Duodenal mucosa (tissue), 2 donors: ENCODE measurements around the gene PRPF18.

ENCODE experiments used
- H3K27ac ChIP-seq: one replicate; pipeline ENCODE4 v1.7.0; 2013; ENCODE audit warnings: low read depth, low read length
- H3K27me3 ChIP-seq, 2 donors: one replicate each; pipeline ENCODE4 v1.7.0; 2013; ENCODE audit warnings: low read length in 2 of 2, control low read depth in 1 of 2; ENCODE audit not compliant: insufficient read depth in 2 of 2, control insufficient read depth in 1 of 2
- H3K36me3 ChIP-seq, 2 donors: one replicate each; pipeline ENCODE4 v1.7.0; 2013; ENCODE audit warnings: low read length in 2 of 2, control low read depth in 1 of 2; ENCODE audit not compliant: insufficient read depth in 2 of 2, control insufficient read depth in 1 of 2
- H3K4me1 ChIP-seq, 2 donors: one replicate each; pipeline ENCODE4 v1.7.0; 2013; ENCODE audit warnings: low read length in 2 of 2, control low read depth in 1 of 2; ENCODE audit not compliant: insufficient read depth in 2 of 2, control insufficient read depth in 1 of 2
- H3K4me3 ChIP-seq, 2 donors: one replicate each; pipeline ENCODE4 v1.7.0; 2013; ENCODE audit warnings: low read length in 2 of 2, low read depth in 1 of 2
- H3K9ac ChIP-seq, 2 donors: one replicate each; pipeline ENCODE4 v1.7.0; 2013; ENCODE audit warnings: low read length in 2 of 2, low read depth in 1 of 2
- H3K9me3 ChIP-seq, 2 donors: one replicate each; pipeline ENCODE4 v1.7.0; 2013; ENCODE audit warnings: low read length in 2 of 2, control low read depth in 1 of 2; ENCODE audit not compliant: control insufficient read depth in 1 of 2

Gene PRPF18

DNA sequence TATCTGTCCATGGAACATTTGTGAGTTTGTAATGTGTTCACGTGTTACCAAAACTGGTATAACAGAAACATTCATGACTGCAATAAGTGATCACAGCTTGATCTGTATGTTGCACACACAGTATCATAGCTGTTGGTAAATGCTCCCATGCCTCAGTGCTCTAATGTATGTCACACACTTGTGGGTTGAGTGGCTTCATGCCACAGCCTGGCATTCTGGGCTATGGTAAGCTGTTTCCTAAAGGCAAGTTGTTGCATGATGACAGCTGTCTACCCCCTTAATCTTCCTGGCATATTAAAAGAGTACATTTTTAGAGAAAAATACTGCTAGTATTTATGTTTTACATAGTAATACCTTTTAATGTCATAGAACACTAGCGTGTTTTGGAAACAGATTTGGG lies 35.2 kb downstream of the PRPF18 start:
- no peak overlapping the region for H3K9ac ChIP-seq
- H3K4me3 ChIP-seq: no peak overlapping the region
- no peaks in the 10 kb centered on the region for H3K27me3 ChIP-seq
- peaks cover 12 to 42% of the 10 kb centered on the region in 2 donors for H3K36me3 ChIP-seq
- no peak overlapping the region for H3K27ac ChIP-seq
- H3K4me1 ChIP-seq: no peaks in the 10 kb centered on the region
- H3K9me3 ChIP-seq: no peaks in the 10 kb centered on the region

DNA sequence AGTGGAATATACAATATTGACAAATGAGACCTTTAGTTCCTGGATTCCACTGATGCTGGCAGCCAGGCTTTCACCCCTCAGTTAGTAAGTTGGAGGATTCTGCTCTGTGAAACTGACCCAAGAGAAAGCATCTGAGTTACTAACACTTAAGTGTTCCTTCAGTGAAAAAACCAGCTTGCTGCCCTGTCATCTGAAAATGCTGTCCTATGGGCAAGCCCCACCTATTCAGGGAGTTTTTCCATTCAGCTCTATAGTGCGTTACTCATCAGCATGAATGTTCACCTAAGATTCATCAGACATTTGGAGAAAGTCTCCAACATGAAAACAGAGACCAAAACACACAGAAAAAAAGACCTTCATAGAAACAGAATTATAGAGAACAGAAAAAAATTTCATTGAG lies 37.9 kb downstream of the PRPF18 start:
- Histone ChIP-seq H3K27me3 (no peaks in the 10 kb centered on the region), H3K4me1 (peaks cover 0 to 4% of the 10 kb centered on the region in 2 donors), H3K9me3 (no peaks in the 10 kb centered on the region), H3K4me3 (no peak overlapping the region), H3K36me3 (peaks cover 0 to 33% of the 10 kb centered on the region in 2 donors), H3K9ac (no peak overlapping the region), H3K27ac (no peak overlapping the region)

- H3K36me3 ChIP-seq: peaks cover 11 to 36% of the 10 kb centered on the region in 2 donors
These were observed 40.9 kb downstream of the PRPF18 start for GRCh38 chr10:13627459-13628310.

GRCh38 chr10:13628661-13629060 lies 41.9 kb downstream of the PRPF18 start:
- Histone ChIP-seq H3K4me3 (no peak overlapping the region), H3K9ac (no peak overlapping the region), H3K4me1 (peaks cover 4 to 16% of the 10 kb centered on the region in 2 donors), H3K9me3 (no peaks in the 10 kb centered on the region), H3K27ac (no peak overlapping the region), H3K27me3 (no peaks in the 10 kb centered on the region), H3K36me3 (peaks cover 11 to 36% of the 10 kb centered on the region in 2 donors)

More at GRCh38 chr10:13627459-13628310, 40.9 kb downstream of the PRPF18 start:
- Histone ChIP-seq H3K4me1 (peaks cover 0 to 6% of the 10 kb centered on the region in 2 donors), H3K27me3 (no peaks in the 10 kb centered on the region), H3K9ac (no peak overlapping the region), H3K4me3 (no peak overlapping the region), H3K27ac (no peak overlapping the region), H3K9me3 (no peaks in the 10 kb centered on the region)

- Histone ChIP-seq H3K27ac (no peak overlapping the region), H3K36me3 (peaks cover 11 to 36% of the 10 kb centered on the region in 2 donors), H3K9ac (no peak overlapping the region)
These were observed 42.4 kb downstream of the PRPF18 start for GRCh38 chr10:13629116-13629515.

GRCh38 chr10:13630231-13630630 lies 43.5 kb downstream of the PRPF18 start:
- Histone ChIP-seq H3K4me3 (no peak overlapping the region), H3K36me3 (peaks cover 11 to 31% of the 10 kb centered on the region in 2 donors), H3K27ac (no peak overlapping the region), H3K9ac (no peak overlapping the region), H3K9me3 (no peaks in the 10 kb centered on the region), H3K27me3 (no peaks in the 10 kb centered on the region), H3K4me1 (peaks cover 4 to 17% of the 10 kb centered on the region in 2 donors)

More at GRCh38 chr10:13629116-13629515, 42.4 kb downstream of the PRPF18 start:
- Histone ChIP-seq H3K27me3 (no peaks in the 10 kb centered on the region), H3K4me1 (peaks cover 4 to 17% of the 10 kb centered on the region in 2 donors), H3K9me3 (no peaks in the 10 kb centered on the region), H3K4me3 (no peak overlapping the region)

DNA sequence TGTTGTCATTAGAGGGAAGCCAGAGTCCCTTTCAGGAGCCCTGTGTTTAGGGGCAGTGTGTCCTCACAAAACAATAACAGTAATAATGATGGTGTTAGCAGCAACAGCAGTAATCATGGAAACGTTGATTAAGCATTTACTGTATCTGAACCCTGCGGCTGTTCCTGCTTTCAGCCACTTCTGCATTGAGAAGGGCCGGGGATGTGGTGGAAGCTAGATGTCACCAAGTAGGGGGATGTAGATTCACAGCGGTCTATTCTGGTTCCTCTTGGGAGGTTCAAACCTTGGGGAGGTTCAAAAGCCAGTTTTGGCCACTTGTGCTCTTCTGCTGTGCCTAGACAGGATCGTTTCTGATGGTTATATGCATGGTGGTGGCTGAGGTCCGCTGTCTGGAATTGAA lies 44.8 kb downstream of the PRPF18 start:
- H3K27ac ChIP-seq: no peak overlapping the region
- H3K9ac ChIP-seq: no peak overlapping the region
- no peaks in the 10 kb centered on the region for H3K27me3 ChIP-seq
- no peaks in the 10 kb centered on the region for H3K9me3 ChIP-seq
- peaks cover 11 to 24% of the 10 kb centered on the region in 2 donors for H3K36me3 ChIP-seq
- H3K4me3 ChIP-seq: no peak overlapping the region
- H3K4me1 ChIP-seq: peaks cover 4 to 17% of the 10 kb centered on the region in 2 donors

GRCh38 chr10:13632440-13632839 lies 45.7 kb downstream of the PRPF18 start:
- Histone ChIP-seq H3K9ac (no peak overlapping the region), H3K27me3 (no peaks in the 10 kb centered on the region), H3K9me3 (no peaks in the 10 kb centered on the region), H3K27ac (no peak overlapping the region), H3K4me3 (no peak overlapping the region), H3K4me1 (peaks cover 4 to 17% of the 10 kb centered on the region in 2 donors), H3K36me3 (peaks cover 11 to 22% of the 10 kb centered on the region in 2 donors)

DNA sequence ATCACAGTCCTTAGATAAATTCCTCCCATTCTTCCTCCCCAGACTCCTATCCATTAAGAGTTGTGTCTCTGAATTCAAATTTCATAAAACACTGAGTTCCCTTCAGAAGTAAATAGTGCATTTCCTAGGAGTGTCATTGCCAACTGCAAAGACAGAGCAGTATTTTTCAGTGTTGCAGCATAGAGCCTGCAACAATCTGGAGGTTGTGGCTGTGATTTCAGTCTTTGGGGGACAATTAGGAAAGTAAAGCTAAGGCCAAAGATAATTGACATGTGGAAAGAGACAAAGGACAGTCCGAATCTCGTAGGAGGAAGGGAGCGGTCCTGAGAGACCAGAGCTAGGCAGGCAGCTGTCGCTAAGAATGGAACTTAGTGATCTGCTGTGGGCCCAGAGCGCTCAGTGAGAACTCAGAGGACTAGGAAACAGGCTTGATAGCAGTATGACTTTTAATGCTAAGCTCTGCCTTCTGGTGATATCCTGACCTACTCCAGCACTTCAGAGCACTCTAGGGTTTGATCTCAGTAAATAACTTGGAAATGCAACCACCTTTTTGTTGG lies 46.2 kb downstream of the PRPF18 start:
- Histone ChIP-seq H3K9me3 (no peaks in the 10 kb centered on the region), H3K36me3 (peaks cover 11 to 18% of the 10 kb centered on the region in 2 donors), H3K27me3 (no peaks in the 10 kb centered on the region), H3K9ac (no peak overlapping the region), H3K4me3 (no peak overlapping the region), H3K27ac (peak overlapping the region; percentile 36), H3K4me1 (peaks cover 4 to 12% of the 10 kb centered on the region in 2 donors)

- peaks cover 4 to 12% of the 10 kb centered on the region in 2 donors for H3K4me1 ChIP-seq
- H3K36me3 ChIP-seq: peaks cover 11 to 24% of the 10 kb centered on the region in 2 donors
- no peak overlapping the region for H3K4me3 ChIP-seq
- H3K27me3 ChIP-seq: no peaks in the 10 kb centered on the region
- H3K9me3 ChIP-seq: no peaks in the 10 kb centered on the region
- H3K27ac ChIP-seq: peak overlapping the region; percentile 36
- H3K9ac ChIP-seq: no peak overlapping the region
These were observed 46.9 kb downstream of the PRPF18 start for GRCh38 chr10:13633689-13634088.
